GM10847 (cell line): ENCODE measurements around the gene TESK2.

Experiments
- POLR2A ChIP-seq: IDR thresholded peaks from 2 replicates; pipeline ENCODE4 v1.6.1; 2011; ENCODE audit not compliant: insufficient read length; ENCODE audit errors: extremely low read depth

TESK2 gene

DNA sequence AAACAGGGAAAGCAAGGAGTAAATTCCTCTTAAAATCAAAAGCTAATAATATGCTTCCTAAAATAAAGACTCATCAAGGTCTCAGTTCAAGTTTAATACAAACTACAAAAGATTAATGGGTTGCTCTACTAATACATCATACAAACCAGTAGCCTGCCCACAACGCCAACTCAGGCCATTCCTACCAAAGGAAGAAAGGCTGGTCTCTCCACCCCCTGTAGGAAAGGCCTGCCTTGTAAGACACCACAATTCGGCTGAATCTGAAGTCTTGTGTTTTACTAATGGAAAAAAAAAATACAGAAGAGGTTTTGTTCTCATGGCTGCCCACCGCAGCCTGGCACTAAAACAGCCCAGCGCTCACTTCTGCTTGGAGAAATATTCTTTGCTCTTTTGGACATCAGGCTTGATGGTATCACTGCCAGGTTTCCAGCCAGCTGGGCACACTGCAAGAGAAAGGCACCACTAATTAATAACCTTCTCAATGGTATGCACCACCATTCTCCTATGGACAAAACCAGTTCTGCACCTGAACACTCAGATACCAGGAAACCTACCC is 20.1 kb upstream of the TESK2 start:
- TF ChIP-seq POLR2A, result no peak

DNA sequence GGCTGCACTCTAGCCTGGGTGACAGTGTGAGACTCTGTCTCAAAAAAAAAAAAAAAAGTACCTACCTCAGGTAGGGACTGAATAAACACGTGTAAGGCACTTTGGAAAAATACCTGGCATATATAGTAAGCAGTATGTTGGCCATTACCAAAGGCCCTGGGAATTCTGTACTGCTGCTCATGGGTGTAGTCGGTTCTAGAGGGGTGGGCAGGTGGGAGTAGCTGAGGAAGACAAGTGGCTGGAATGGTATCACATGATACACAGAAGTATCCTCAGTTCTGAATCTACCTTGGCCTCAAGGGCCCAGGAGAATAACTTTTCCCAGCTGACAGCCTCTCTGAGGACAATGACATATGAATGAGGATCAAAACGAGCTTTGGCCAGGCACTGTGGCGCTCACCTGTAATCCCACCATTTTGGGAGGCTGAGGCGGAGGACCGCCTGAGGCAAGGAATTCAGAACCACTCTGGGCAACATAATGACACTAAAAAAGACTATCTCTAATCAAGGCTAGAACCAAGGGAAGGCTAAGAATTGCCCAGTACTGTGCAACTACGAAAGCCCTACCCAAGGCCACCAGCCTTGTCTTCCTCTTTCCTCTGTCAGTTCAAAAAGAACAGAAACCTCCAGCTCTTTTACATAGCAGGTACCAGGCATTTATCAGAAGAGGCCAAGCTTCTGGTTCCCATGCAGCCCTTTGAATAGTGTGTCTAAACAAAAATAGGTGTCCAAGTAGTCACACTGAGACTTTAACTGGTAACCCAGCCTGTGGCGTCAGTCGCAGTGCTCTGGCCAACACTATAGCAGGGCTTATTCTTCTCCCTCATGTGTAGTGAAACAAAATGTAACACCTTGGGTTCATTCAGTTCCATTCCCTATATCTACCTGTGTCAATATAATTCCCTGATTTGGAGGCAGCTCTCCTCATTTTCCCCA is 19.3 kb upstream of the TESK2 start:
- TF ChIP-seq POLR2A, result no peak

DNA sequence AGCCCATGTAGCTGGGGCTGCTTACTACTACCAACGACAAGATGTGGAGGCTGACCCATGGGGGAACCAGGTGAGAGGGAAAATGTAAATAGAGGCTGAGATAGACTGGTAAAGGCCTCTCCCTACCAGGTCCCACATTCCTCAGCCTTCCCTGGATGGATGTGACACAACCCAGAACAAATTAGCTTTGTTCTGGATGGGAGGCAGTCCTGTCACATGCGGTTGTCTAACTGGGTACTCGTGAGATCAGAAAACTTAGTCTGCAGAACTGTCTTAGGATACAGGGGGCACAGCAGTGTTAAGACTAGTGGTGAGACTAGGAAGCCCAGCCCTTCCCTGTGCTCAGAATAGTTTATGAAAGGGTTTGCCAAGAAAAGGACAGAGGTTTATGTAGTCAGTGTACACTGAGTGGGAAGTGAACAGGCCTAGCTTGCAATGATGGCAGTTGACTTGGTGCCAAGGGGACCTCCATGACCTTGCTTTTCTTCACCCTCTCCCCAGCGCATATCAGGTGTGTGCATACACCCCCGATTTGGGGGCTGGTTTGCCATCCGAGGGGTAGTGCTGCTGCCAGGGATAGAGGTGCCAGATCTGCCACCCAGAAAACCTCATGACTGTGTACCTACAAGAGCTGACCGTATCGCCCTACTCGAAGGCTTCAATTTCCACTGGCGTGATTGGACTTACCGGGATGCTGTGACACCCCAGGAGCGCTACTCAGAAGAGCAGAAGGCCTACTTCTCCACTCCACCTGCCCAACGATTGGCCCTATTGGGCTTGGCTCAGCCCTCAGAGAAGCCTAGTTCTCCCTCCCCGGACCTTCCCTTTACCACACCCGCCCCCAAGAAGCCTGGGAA is 17.6 kb upstream of the TESK2 start:
- TF ChIP-seq POLR2A, result peak; percentile 1

DNA sequence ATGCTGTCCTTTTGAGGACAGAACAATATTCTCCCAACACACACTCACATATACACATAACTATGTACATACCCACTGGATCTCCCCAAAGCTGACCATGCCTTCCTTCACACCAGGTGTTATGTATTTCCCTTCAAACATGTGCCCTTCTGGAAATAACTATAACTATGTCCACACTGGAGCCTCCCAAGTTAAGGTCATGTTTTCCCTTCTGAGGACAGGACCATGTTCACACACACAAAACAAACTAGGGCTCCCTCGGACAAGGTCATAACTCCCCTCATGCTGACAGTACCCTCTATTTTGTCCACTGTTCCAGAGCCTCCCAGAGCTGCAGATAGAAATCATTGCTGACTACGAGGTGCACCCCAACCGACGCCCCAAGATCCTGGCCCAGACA is 16.9 kb upstream of the TESK2 start:
- TF ChIP-seq POLR2A, result peak; percentile 4

DNA sequence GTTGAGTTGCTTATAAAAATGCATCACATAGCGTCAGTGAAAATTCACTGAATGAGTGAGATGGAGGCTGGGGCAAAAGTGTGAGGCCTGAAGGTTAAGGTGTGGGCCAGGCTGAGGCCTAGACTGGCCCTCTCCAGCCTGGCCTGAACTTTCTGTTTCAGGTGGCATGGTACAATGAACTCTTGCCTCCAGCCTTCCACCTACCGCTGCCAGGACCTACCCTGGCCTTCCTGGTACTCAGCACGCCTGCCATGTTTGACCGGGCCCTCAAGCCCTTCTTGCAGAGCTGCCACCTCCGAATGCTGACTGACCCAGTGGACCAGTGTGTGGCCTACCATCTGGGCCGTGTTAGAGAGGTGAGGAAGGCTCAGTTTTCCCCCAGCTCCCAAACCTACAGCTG is 16.2 kb upstream of the TESK2 start:
- TF ChIP-seq POLR2A, result no peak

DNA sequence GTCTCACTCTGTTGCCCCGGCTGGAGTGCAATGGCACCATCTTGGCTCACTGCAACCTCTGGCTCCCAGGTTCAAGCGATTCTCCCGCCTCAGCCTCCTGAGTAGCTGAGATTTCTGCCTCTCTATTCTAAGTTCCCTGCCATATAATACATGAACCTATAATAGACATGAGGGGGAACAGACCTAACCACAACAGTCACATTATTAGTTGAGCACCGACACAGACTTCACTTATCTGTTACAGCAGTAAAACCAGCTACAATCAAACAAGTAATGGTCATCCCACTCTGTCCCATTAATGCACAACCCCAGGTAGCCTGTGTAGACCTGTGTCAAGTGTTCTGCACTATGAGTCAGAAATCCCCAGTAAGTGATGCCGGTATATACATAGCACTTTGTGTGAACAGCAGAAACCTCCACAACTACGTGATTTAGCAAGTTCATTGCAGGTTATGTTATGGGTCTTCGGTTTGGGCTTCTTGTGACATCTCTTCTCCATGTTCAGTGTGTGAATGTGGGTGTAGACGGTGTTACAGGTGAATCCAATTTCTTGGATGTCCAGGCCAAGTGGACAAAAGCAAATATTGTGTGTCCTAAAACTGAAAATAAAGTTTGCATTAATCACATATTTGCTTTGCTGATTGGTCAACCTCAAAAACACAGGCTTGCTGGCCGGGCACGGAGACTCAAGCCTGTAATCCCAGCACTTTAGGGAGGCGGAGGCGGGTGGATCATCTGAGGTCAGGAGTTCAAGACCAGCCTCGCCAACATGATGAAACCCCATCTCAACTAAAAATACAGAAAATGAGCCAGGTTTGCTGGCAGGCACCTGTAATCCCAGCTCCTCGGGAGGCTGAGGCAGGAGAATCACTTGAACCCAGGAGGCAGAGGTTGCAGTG is 12.7 kb upstream of the TESK2 start:
- TF ChIP-seq POLR2A, result no peak

DNA sequence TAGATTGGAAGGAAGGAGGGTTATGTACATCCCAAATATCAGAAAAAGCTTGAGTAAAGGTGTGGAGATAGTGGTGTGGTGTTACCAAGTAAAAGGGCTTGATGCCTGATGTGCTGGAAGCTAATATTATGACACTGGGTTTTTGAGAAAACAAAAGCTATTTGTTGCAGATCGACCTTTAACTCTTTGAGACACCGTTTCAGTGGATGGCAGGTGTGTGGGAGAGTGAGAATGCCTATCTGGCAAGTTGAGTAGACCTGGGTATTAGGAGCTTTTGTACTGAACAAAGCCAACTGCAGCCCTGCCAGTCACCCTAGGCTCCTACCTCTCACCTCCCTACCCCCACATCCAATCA is 10.5 kb upstream of the TESK2 start:
- TF ChIP-seq POLR2A, result no peak

DNA sequence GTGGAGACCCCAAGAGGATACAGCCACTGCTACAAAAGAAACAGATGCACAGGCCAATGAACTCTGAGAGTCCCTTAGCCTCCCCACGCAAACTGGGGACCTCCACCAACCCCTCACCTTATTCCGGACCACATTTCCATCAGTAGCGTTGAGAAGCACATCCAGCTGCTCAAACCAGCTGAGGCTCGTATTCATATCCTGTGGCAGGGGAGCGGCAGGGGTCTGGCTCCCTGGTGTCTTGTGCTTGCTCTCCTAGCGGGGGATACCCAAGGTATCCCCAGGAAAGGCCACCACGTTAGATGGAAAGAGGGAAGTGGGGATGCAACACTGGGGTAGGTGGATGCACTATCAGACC is 8.4 kb upstream of the TESK2 start:
- no peak for TF ChIP-seq POLR2A

DNA sequence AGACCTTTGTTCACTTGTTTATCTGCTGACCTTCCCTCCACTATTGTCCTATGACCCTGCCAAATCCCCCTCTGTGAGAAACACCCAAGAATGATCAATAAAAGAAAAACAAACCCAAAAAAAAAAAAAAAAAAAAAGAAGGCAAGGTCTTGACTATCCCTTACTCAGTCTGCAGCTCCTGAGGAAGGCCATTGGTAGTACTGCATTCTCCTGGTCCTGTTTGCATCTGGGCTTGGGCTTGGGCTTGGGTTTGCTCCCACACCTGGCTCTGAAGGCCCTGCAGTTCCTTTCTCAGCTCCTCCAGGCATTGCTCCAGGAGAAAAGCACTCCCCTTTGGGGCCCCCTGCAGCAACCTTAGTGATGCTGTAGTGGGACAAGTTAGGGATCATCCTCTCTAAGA is 7.3 kb upstream of the TESK2 start:
- TF ChIP-seq POLR2A, result no peak

DNA sequence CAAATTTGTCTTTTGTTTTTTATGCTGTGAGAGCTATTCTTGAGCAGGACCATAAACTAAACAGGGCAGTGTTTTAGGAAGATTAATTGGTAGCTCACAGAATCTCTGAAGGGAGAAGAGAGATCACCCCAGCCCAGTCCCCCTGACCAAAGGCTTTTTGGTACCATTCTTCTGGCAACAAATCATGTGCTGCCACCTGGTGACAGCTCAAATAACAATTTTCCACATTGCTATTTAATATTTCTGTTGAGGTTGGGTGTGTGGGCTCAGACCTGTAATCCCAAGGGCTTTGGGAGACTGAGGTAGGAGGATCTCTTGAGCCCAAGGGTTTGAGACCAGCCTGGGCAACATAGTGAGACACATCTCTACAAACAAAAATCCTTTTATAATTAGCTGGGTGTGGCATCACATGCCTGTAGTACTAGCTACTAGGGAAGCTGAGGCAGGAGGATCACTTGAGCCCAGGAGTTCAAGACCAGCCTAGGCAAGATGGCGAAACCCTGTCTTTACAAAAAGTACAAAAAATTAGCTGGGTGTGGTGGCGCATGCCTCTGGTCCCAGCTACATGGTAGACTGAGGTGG is 2.2 kb upstream of the TESK2 start:
- TF ChIP-seq POLR2A, result no peak

DNA sequence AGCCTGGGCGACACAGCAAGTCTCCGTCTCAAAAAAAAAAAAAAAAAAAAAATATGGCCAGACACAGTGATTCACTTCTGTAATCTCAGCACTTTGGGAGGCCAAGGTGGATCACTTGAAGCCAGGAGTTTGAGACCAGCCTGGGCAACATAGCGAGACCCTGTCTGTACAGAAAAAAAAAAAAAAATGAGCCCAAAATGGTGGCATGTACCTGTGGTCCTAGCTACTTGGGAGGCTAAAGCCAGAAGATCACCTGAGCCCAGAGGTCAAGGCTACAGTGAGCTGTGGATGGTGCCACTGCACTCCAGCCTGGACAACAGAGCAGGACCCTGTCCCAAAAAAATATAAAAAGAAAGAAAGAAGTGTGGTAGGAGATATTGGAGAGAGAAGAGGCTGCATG is 1.7 kb upstream of the TESK2 start:
- no peak for TF ChIP-seq POLR2A

DNA sequence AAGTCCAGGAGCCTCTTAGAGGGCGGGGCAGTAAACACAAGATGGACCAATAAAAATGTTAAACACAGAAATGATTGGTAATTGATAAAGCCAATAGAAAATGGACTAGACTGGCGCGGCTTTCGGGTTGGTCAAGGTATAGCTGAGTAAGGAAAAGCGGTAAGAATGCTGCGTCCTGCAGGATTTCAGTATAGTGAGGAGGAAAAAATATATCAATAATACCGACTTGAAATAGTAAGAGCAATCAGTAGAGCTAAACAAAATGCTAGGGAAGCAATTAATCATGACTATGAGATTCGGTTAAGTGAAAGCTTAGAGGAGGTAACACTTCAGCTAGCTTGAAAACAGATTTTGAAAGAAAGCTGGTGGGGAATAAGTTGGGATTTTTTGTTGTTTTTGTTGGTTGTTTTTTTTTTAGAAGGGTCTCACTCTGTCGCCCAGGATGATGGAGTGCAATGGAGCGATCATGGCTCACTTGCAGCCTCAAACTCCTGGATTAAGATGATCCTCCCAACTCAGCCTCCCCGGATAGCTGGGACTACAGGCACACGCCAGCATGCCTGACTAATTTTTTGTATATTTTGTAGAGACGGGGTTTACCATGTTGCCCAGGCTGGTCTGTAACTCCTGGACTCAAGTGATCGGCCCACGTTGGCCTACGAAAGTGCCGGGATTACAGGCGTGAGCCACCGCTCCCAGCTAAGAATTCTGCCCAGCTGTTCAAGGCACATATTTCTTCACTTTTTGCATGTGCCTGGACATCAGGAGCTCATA is 711 bp upstream of the TESK2 start:
- TF ChIP-seq POLR2A, result no peak

DNA sequence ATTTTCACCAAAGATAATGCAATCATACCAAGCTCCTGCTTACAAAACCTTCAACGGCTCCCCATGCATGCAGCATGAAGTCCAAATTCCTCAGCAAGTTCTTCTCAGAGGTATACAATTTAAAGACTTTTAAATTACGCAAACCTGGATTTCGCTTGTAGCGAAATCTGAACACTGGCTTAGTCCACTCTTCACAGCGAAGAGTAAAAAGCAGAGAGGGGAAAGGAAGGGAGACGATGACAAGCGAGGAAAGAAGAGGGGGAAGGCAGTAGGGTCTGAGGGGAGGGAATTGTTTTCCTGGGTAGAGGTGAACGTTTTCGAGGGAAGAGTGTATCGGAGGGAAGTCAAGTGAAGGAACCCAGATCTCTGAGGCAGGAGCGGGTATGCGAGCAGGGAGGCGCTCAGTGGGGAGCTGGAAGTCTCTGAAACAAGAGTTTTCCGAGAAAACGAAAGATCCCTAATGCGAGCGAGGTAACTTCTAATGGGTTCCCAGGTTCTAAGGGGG is 790 bp downstream of the TESK2 start:
- no peak for TF ChIP-seq POLR2A

DNA sequence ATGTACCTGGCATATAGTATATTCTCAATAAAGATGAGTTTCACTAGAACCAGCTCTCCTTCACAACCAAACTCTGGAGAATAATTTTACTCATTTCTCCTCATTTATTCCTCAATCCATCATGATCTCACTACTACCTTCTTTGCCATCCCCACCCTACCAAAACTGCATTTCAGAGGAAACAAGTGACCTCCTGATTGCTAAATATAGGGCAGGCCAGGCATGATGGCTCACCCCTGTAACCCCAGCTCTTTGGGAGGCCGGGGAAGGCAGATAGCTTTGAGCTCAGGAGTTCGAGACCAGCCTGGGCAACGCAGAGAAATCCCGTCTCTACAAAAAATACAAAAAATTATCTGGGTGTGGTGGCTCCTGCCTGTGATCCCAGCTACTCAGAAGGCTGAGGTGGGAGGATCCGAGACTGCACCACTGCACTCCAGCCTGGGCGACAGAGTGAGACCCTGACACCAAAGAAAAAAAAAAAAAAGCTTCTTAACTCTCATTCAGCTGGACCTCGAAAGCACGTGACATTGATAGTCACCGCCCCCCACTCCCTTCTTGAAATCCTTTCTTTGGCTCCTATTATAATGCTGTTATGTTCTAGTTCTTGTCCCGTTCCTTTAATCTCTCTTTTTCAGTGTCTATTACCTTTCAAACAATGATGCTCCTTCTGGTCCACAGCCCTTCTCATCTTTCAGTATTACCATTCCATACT is 2.1 kb downstream of the TESK2 start:
- no peak for TF ChIP-seq POLR2A

DNA sequence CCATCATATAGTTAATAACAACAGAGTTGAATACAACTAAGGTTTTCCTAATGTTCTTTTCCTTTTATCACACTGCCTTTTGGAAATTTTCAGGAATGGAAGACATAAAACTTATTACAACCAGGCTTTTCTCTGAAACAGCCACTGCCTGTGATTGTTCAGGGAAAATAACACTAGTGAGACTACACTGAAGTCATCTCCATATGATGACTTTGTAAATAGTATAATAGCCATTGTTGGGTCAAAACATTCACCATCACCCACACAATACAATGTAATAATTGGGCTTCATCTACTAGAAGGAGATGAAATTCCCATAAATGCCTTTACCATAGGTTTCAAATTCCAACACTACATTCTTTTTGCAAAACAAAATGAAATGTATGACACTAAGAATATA is 5.0 kb downstream of the TESK2 start:
- no peak for TF ChIP-seq POLR2A
